HEK293 (cell line): ENCODE results near the gene RTL9.
"Not testable (repeated sequence)": the region's sequence is repeated elsewhere in the genome, so short reads cannot be mapped to it uniquely, and the experiment has no call there.

Experiments used
- CTCF ChIA-PET: fragments of 350-600 bp; formaldehyde crosslinking; extraction: SDS; loops from one replicate; lab custom pipeline; 2021; ENCODE audit warnings: antibody characterized with exemption; lab: Yijun Ruan, JAX
- POLR2A ChIA-PET: fragments of 300-600 bp; formaldehyde crosslinking; extraction: SDS; loops from one replicate; lab custom pipeline; 2020; ENCODE audit warnings: antibody characterized with exemption, inconsistent platforms; lab: Yijun Ruan, JAX
- H3K27ac ChIP-seq: fragments of 200-500 bp; sonication (Bioruptor generic); 2 replicates; pipeline ENCODE4 v1.5.1; 2014; ENCODE audit warnings: low read depth, low read length, control low read depth, inconsistent platforms; ENCODE audit errors: extremely low read depth
- H3K36me3 ChIP-seq, 2 experiments: fragments of 200-500 bp in 1 of 2; sonication (Bioruptor generic) in 1 of 2; 1 replicate in 1 of 2; 2 replicates in 1 of 2; pipeline ENCODE4 v1.5.1; 2014 to 2017; ENCODE audit warnings: inconsistent platforms in 2 of 2, low read length in 2 of 2; ENCODE audit not compliant: control insufficient read depth in 2 of 2, insufficient read depth in 1 of 2
- H3K4me1 ChIP-seq: fragments of 200-500 bp; sonication (Bioruptor generic); 2 replicates; pipeline ENCODE4 v1.5.1; 2014; ENCODE audit warnings: mild to moderate bottlenecking, low read length, inconsistent platforms; ENCODE audit not compliant: control insufficient read depth, insufficient read depth
- H3K4me3 ChIP-seq: 2 replicates; pipeline ENCODE4 v1.5.1; 2011; ENCODE audit warnings: low read depth, mild to moderate bottlenecking, control low read depth, low read length, moderate library complexity
- H3K9me3 ChIP-seq: fragments of 200-500 bp; sonication (Bioruptor generic); 2 replicates; pipeline ENCODE4 v1.5.1; 2014; ENCODE audit warnings: low read depth, low read length, inconsistent platforms; ENCODE audit not compliant: control insufficient read depth, insufficient read depth
- GLI2 ChIP-seq: fragments of 450-650 bp; formaldehyde crosslinking; IDR thresholded peaks from 2 replicates; pipeline ENCODE4; 2017; ENCODE audit warnings: missing biosample characterization, missing genetic modification characterization, low read depth, borderline replicate concordance
- GLI4 ChIP-seq: fragments of 450-650 bp; formaldehyde crosslinking; IDR thresholded peaks from 2 replicates; pipeline ENCODE4 v1.5.1; 2016; ENCODE audit warnings: missing biosample characterization, missing genetic modification characterization
- GLIS1 ChIP-seq: fragments of 450-650 bp; formaldehyde crosslinking; IDR thresholded peaks from 2 replicates; pipeline ENCODE4 v1.5.1; 2016; ENCODE audit warnings: missing biosample characterization, missing genetic modification characterization
- IKZF3 ChIP-seq: fragments of 450-650 bp; IDR thresholded peaks from 2 replicates; pipeline ENCODE4 v1.5.0; 2018; ENCODE audit warnings: missing biosample characterization, mild to moderate bottlenecking, missing genetic modification characterization, moderate library complexity
- KLF9 ChIP-seq: fragments of 450-650 bp; formaldehyde crosslinking; IDR thresholded peaks from 2 replicates; pipeline ENCODE4 v1.5.1; 2016; ENCODE audit warnings: missing biosample characterization, missing genetic modification characterization, low read depth
- REPIN1 ChIP-seq: fragments of 450-650 bp; formaldehyde crosslinking; IDR thresholded peaks from 2 replicates; pipeline ENCODE4 v1.5.1; 2017; ENCODE audit warnings: missing biosample characterization, missing genetic modification characterization, low read depth
- SP3 ChIP-seq: fragments of 450-650 bp; formaldehyde crosslinking; IDR thresholded peaks from 2 replicates; pipeline ENCODE4 v1.5.1; 2016; ENCODE audit warnings: missing biosample characterization, missing genetic modification characterization
- YY2 ChIP-seq: fragments of 450-650 bp; formaldehyde crosslinking; IDR thresholded peaks from 2 replicates; pipeline ENCODE4 v1.5.1; 2016; ENCODE audit warnings: missing biosample characterization, missing genetic modification characterization
- ZBTB17 ChIP-seq: fragments of 450-650 bp; formaldehyde crosslinking; IDR thresholded peaks from 2 replicates; pipeline ENCODE4 v1.5.1; 2016; ENCODE audit warnings: missing biosample characterization, missing genetic modification characterization
- ZBTB20 ChIP-seq: fragments of 450-650 bp; formaldehyde crosslinking; IDR thresholded peaks from 2 replicates; pipeline ENCODE4 v1.5.1; 2016; ENCODE audit warnings: missing biosample characterization, missing genetic modification characterization
- ZBTB7A ChIP-seq: fragments of 450-650 bp; formaldehyde crosslinking; IDR thresholded peaks from 2 replicates; pipeline ENCODE4 v1.5.1; 2016; ENCODE audit warnings: low read depth, missing biosample characterization, missing genetic modification characterization
- ZNF146 ChIP-seq: fragments of 450-650 bp; formaldehyde crosslinking; IDR thresholded peaks from 2 replicates; pipeline ENCODE4 v1.5.1; 2016; ENCODE audit warnings: missing biosample characterization, missing genetic modification characterization
- ZNF2 ChIP-seq: fragments of 450-650 bp; formaldehyde crosslinking; IDR thresholded peaks from 2 replicates; pipeline ENCODE4 v1.5.1; 2016; ENCODE audit warnings: missing biosample characterization, missing genetic modification characterization
- ZNF23 ChIP-seq: fragments of 450-650 bp; formaldehyde crosslinking; IDR thresholded peaks from 2 replicates; pipeline ENCODE4 v1.5.1; 2016; ENCODE audit warnings: missing biosample characterization, missing genetic modification characterization, borderline replicate concordance
- ZNF335 ChIP-seq: fragments of 450-650 bp; formaldehyde crosslinking; conservative IDR thresholded peaks from 2 replicates; pipeline ENCODE4 v1.5.1; 2016; ENCODE audit warnings: missing biosample characterization, missing genetic modification characterization
- ZNF48 ChIP-seq: fragments of 450-650 bp; formaldehyde crosslinking; IDR thresholded peaks from 2 replicates; pipeline ENCODE4 v1.5.1; 2016; ENCODE audit warnings: missing biosample characterization, missing genetic modification characterization
- ZNF530 ChIP-seq: fragments of 450-650 bp; formaldehyde crosslinking; IDR thresholded peaks from 2 replicates; pipeline ENCODE4 v1.5.1; 2016; ENCODE audit warnings: low read depth, missing biosample characterization, missing genetic modification characterization
- ZNF561 ChIP-seq: fragments of 450-650 bp; IDR thresholded peaks from 2 replicates; pipeline ENCODE4 v1.5.1; 2018; ENCODE audit warnings: missing biosample characterization, missing genetic modification characterization, borderline replicate concordance
- ZNF677 ChIP-seq: fragments of 450-650 bp; IDR thresholded peaks from 2 replicates; pipeline ENCODE4 v1.5.0; 2018; ENCODE audit warnings: missing biosample characterization, mild to moderate bottlenecking, missing genetic modification characterization, moderate library complexity
- ZXDB ChIP-seq: fragments of 450-650 bp; formaldehyde crosslinking; IDR thresholded peaks from 2 replicates; pipeline ENCODE4 v1.5.1; 2016; ENCODE audit warnings: missing biosample characterization, missing genetic modification characterization
- TF ChIP-seq, protein P1 (sequence below): fragments of 450-650 bp; formaldehyde crosslinking; IDR thresholded peaks from 2 replicates; pipeline ENCODE4 v1.5.1; 2016; ENCODE audit warnings: missing biosample characterization, missing genetic modification characterization
- TF ChIP-seq, protein P2 (sequence below): fragments of 450-650 bp; formaldehyde crosslinking; IDR thresholded peaks from 2 replicates; pipeline ENCODE4 v1.5.1; 2016; ENCODE audit warnings: missing biosample characterization, missing genetic modification characterization
- TF ChIP-seq, protein P3 (sequence below): fragments of 450-650 bp; formaldehyde crosslinking; IDR thresholded peaks from 2 replicates; pipeline ENCODE4 v1.5.1; 2016; ENCODE audit warnings: missing biosample characterization, missing genetic modification characterization

The RTL9 gene

DNA sequence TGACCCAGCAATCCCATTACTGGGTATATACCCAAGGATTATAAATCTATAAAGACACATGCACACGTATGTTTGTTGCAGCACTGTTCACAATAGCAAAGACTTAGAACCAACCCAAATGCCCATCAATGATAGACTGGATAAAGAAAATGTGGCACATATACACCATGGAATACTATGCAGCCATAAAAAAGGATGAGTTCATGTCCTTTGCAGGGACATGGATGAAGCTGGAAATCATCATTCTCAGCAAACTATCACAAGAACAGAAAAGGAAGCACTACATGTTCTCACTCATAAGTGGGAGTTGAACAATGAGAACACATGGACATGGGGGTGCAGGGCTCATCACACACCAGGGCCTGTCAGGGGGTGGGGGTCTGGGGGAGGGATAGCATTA, 25.2 kb upstream of the RTL9 start:
- H3K9me3 ChIP-seq, CTCF ChIA-PET, H3K4me3 ChIP-seq, H3K36me3 ChIP-seq, H3K4me1 ChIP-seq: not testable (repeated sequence)
- TF ChIP-seq ZNF146 (tag by site-specific recombination) = peak; percentile 89
- TF ChIP-seq, all 188 proteins: peak for 1; not testable (repeated sequence) for 187
- POLR2A ChIA-PET, H3K27ac ChIP-seq: not testable (repeated sequence)

DNA sequence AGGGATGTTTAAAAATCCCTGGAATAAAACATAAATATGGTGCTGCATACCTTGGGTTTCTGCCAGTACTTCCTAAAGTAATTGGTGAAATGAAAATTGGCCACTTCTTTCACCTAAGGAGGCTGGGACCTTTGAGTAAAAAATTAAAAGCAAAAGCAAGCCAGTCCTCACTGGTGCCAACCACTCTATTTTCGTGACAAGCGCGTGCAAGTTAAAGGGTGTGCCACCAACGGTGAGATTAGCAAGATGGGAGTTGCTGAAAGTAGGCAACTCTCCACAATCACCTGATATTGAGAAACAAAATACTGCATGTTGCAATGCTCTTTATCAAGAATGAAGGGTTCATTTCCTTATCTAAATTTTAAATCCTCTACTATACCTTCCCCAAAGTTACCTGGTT, 19.7 kb upstream of the RTL9 start:
- CTCF ChIA-PET = no interaction called here
- Histone ChIP-seq H3K4me1 (no peaks in the 10 kb centered on the region), H3K4me3 (no peak overlapping the region), H3K9me3 (no peaks in the 10 kb centered on the region), H3K36me3 (no peaks in the 10 kb centered on the region), H3K27ac (no peak overlapping the region)
- TF ChIP-seq IKZF3 = no peak
- TF ChIP-seq, protein P1, sequence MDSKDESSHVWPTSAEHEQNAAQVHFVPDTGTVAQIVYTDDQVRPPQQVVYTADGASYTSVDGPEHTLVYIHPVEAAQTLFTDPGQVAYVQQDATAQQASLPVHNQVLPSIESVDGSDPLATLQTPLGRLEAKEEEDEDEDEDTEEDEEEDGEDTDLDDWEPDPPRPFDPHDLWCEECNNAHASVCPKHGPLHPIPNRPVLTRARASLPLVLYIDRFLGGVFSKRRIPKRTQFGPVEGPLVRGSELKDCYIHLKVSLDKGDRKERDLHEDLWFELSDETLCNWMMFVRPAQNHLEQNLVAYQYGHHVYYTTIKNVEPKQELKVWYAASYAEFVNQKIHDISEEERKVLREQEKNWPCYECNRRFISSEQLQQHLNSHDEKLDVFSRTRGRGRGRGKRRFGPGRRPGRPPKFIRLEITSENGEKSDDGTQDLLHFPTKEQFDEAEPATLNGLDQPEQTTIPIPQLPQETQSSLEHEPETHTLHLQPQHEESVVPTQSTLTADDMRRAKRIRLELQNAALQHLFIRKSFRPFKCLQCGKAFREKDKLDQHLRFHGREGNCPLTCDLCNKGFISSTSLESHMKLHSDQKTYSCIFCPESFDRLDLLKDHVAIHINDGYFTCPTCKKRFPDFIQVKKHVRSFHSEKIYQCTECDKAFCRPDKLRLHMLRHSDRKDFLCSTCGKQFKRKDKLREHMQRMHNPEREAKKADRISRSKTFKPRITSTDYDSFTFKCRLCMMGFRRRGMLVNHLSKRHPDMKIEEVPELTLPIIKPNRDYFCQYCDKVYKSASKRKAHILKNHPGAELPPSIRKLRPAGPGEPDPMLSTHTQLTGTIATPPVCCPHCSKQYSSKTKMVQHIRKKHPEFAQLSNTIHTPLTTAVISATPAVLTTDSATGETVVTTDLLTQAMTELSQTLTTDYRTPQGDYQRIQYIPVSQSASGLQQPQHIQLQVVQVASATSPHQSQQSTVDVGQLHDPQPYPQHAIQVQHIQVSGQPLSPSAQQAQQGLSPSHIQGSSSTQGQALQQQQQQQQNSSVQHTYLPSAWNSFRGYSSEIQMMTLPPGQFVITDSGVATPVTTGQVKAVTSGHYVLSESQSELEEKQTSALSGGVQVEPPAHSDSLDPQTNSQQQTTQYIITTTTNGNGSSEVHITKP = no peak
- TF ChIP-seq KLF9 (tag by site-specific recombination) = no peak
- TF ChIP-seq ZNF561 (tag by site-specific recombination) = no peak
- POLR2A ChIA-PET = no interaction called here

DNA sequence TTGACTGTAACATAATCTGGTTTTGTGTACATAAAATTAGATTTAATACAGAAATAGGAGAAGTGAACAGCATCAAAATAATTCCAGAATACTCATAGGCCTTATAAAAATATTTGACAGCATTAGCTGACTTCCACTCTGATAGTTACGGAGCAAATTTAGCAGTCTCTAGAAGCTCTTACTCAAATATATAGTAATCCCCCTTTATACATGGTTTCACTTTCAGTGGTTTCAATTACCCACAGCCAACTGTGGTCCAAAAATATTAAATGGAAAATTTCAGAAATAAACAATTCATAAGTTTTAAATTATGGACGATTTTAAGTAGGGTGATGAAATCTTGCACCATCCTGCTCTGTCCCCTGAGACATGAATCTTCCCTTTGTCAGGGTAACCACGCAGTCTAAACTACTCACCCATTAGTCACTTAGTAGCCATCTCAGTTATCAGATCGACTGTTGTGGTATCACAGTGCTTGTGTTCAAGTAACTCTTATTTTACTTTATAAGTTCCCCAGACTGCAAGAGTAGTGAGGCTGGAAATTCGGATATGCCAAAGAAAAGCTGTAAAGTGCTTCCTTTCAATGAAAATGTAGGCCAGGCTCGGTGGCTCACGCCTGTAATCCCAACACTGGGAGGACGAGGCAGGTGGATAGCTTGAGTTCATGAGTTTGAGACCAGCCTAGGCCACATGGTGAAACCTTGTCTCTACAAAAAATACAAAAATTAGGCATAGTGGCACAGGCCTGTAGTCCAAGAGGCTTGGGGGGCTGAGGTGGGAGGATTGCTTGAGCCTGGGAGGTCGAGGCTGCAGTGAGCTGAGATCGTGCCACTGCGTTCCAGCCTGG, 17.2 kb upstream of the RTL9 start:
- H3K27ac ChIP-seq = no peak overlapping the region
- no peak overlapping the region for H3K4me3 ChIP-seq
- CTCF ChIA-PET = interaction anchor here (0.6 to 1.5 kb wide), 5 partner anchors 68 to 1290 kb away, joined by 3 read pairs; no protein-coding TSS in a partner anchor
- TF ChIP-seq ZNF48 (tag by site-specific recombination) (no peak), YY2 (tag by site-specific recombination) (no peak), KLF9 (tag by site-specific recombination) (no peak), ZNF530 (tag by site-specific recombination) (no peak), ZBTB20 (tag by site-specific recombination) (no peak), ZXDB (tag by site-specific recombination) (no peak), ZNF335 (tag by site-specific recombination) (no peak), GLI4 (tag by site-specific recombination) (no peak), REPIN1 (tag by site-specific recombination) (no peak), ZNF23 (tag by site-specific recombination) (no peak), SP3 (tag by site-specific recombination) (no peak), ZNF2 (tag by site-specific recombination) (no peak), GLI2 (tag by site-specific recombination) (no peak), ZBTB7A (tag by site-specific recombination) (no peak), GLIS1 (no peak), ZNF677 (tag by site-specific recombination) (no peak), ZBTB17 (tag by site-specific recombination) (no peak)
- TF ChIP-seq, protein P2, sequence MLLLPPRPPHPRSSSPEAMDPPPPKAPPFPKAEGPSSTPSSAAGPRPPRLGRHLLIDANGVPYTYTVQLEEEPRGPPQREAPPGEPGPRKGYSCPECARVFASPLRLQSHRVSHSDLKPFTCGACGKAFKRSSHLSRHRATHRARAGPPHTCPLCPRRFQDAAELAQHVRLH (tag by site-specific recombination) = no peak
- TF ChIP-seq, protein P3, sequence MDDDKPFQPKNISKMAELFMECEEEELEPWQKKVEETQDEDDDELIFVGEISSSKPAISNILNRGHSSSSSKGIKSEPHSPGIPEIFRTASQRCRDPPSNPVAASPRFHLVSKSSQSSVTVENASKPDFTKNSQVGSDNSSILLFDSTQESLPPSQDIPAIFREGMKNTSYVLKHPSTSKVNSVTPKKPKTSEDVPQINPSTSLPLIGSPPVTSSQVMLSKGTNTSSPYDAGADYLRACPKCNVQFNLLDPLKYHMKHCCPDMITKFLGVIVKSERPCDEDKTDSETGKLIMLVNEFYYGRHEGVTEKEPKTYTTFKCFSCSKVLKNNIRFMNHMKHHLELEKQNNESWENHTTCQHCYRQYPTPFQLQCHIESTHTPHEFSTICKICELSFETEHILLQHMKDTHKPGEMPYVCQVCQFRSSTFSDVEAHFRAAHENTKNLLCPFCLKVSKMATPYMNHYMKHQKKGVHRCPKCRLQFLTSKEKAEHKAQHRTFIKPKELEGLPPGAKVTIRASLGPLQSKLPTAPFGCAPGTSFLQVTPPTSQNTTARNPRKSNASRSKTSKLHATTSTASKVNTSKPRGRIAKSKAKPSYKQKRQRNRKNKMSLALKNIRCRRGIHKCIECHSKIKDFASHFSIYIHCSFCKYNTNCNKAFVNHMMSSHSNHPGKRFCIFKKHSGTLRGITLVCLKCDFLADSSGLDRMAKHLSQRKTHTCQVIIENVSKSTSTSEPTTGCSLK (tag by site-specific recombination) = no peak
- TF ChIP-seq, all 188 proteins: peak for 0
- no peaks in the 10 kb centered on the region for H3K9me3 ChIP-seq
- POLR2A ChIA-PET = no interaction called here
- no peaks in the 10 kb centered on the region for H3K4me1 ChIP-seq
- H3K36me3 ChIP-seq = no peaks in the 10 kb centered on the region
